ENCODE data around the gene BRAF. TPM values are rescaled to one million over a fixed set of nuclear protein-coding genes. Genes with fewer than 3 reads are reported as not detected.
A peak's percentile ranks its signal among the peaks of the same experiment; 100 is the strongest.
"Not testable (repeated sequence)": the region's sequence is repeated elsewhere in the genome, so short reads cannot be mapped to it uniquely, and the experiment has no call there.

The BRAF gene
- total RNA-seq, 1 donor from 2014 or later = 26.0 TPM

GRCh38 chr7:140695381-140695780 is 229.3 kb downstream of the BRAF start:
- Histone ChIP-seq H3K36me3 (ENCODE audit: insufficient read depth, low read length) (no peaks in the 10 kb centered on the region), H3K4me3 (ENCODE audit: insufficient read depth, low read depth, low read length) (no peak overlapping the region), H3K4me1 (ENCODE audit: insufficient read depth, low read length) (peaks cover 8% of the 10 kb centered on the region), H3K9me3 (ENCODE audit: insufficient read depth, low read depth, low read length) (no peaks in the 10 kb centered on the region), H3K27me3 (ENCODE audit: insufficient read depth, low read length) (no peaks in the 10 kb centered on the region), H4K20me1 (ENCODE audit: insufficient read depth, low read length) (peaks cover 26% of the 10 kb centered on the region), H3K79me2 (ENCODE audit: insufficient read depth, low read length) (peaks cover 37% of the 10 kb centered on the region), H3K4me2 (ENCODE audit: low read length) (no peak overlapping the region), H3K27ac (ENCODE audit: low read depth, low read length) (no peak overlapping the region), H2AFZ (ENCODE audit: low read depth, low read length) (no peak overlapping the region), H3K9ac (ENCODE audit: low read length) (no peak overlapping the region)
- Mint-ChIP-seq H3K9me3 (ENCODE audit: unreplicated experiment) (peaks cover 2% of the 10 kb centered on the region), H3K27me3 (ENCODE audit: low read depth, unreplicated experiment) (no peaks in the 10 kb centered on the region), H3K27ac (ENCODE audit: unreplicated experiment) (no peak overlapping the region), H3K4me1 (ENCODE audit: low read depth, unreplicated experiment) (peaks cover 17% of the 10 kb centered on the region), H3K36me3 (ENCODE audit: low read depth, unreplicated experiment) (peaks cover 7% of the 10 kb centered on the region), H3K4me3 (ENCODE audit: unreplicated experiment) (peak overlapping the region; percentile 57)
- DNase-seq (ENCODE audit: low read depth) = no peak
- FAIRE-seq = no peak
- TF ChIP-seq EZH2 (IDR thresholded peaks at IDR 0.05; ENCODE audit: insufficient read depth, low read length) = no peak
- TF ChIP-seq, protein P1, sequence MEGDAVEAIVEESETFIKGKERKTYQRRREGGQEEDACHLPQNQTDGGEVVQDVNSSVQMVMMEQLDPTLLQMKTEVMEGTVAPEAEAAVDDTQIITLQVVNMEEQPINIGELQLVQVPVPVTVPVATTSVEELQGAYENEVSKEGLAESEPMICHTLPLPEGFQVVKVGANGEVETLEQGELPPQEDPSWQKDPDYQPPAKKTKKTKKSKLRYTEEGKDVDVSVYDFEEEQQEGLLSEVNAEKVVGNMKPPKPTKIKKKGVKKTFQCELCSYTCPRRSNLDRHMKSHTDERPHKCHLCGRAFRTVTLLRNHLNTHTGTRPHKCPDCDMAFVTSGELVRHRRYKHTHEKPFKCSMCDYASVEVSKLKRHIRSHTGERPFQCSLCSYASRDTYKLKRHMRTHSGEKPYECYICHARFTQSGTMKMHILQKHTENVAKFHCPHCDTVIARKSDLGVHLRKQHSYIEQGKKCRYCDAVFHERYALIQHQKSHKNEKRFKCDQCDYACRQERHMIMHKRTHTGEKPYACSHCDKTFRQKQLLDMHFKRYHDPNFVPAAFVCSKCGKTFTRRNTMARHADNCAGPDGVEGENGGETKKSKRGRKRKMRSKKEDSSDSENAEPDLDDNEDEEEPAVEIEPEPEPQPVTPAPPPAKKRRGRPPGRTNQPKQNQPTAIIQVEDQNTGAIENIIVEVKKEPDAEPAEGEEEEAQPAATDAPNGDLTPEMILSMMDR (IDR thresholded peaks at IDR 0.05; ENCODE audit: insufficient read depth, low read depth, low read length) = no peak

- FAIRE-seq = no peak
- Histone ChIP-seq H3K4me3 (ENCODE audit: insufficient read depth, low read depth, low read length) (no peak overlapping the region), H3K79me2 (ENCODE audit: insufficient read depth, low read length) (peaks cover 29% of the 10 kb centered on the region), H3K4me1 (ENCODE audit: insufficient read depth, low read length) (peaks cover 8% of the 10 kb centered on the region), H3K27me3 (ENCODE audit: insufficient read depth, low read length) (no peaks in the 10 kb centered on the region), H3K9ac (ENCODE audit: low read length) (no peak overlapping the region), H2AFZ (ENCODE audit: low read depth, low read length) (no peak overlapping the region), H3K36me3 (ENCODE audit: insufficient read depth, low read length) (no peaks in the 10 kb centered on the region), H3K9me3 (ENCODE audit: insufficient read depth, low read depth, low read length) (no peaks in the 10 kb centered on the region), H4K20me1 (ENCODE audit: insufficient read depth, low read length) (peaks cover 20% of the 10 kb centered on the region), H3K27ac (ENCODE audit: low read depth, low read length) (no peak overlapping the region), H3K4me2 (ENCODE audit: low read length) (no peak overlapping the region)
- Mint-ChIP-seq H3K9me3 (ENCODE audit: unreplicated experiment) (peaks cover 2% of the 10 kb centered on the region), H3K4me3 (ENCODE audit: unreplicated experiment) (no peak overlapping the region), H3K36me3 (ENCODE audit: low read depth, unreplicated experiment) (peaks cover 7% of the 10 kb centered on the region), H3K4me1 (ENCODE audit: low read depth, unreplicated experiment) (peaks cover 15% of the 10 kb centered on the region), H3K27ac (ENCODE audit: unreplicated experiment) (no peak overlapping the region), H3K27me3 (ENCODE audit: low read depth, unreplicated experiment) (no peaks in the 10 kb centered on the region)
- no peak for TF ChIP-seq EZH2 (IDR thresholded peaks at IDR 0.05; ENCODE audit: insufficient read depth, low read length)
- TF ChIP-seq, protein P1 (IDR thresholded peaks at IDR 0.05; ENCODE audit: insufficient read depth, low read depth, low read length) = no peak
- DNase-seq (ENCODE audit: low read depth) = no peak
Observed at GRCh38 chr7:140694592-140694991, 230.1 kb downstream of the BRAF start.

DNA sequence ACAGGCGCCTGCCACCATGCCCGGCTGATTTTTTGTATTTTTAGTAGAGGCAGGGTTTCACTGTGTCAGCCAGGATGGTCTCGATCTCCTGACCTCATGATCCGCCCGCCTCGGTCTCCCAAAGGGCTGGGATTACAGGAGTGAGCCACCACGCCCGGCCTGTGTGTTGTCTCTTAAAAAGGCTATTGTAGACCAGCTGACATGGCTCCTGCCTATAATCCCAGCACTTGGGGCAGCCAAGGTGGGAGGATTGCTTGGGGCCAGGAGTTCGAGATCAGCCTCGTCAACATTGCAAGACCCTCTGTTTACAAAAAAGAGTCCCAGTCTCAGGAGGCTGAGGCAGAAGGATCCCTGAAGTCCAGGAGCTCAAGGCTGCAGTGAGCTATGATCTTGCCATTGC is 230.9 kb downstream of the BRAF start:
- not testable (repeated sequence) for H2AFZ ChIP-seq (ENCODE audit: low read depth, low read length); FAIRE-seq; H3K9me3 Mint-ChIP-seq (ENCODE audit: unreplicated experiment); H3K27ac Mint-ChIP-seq (ENCODE audit: unreplicated experiment); H3K4me3 Mint-ChIP-seq (ENCODE audit: unreplicated experiment); H3K4me1 ChIP-seq (ENCODE audit: insufficient read depth, low read length); H3K9me3 ChIP-seq (ENCODE audit: insufficient read depth, low read depth, low read length); DNase-seq (ENCODE audit: low read depth); H3K27me3 ChIP-seq (ENCODE audit: insufficient read depth, low read length); H3K4me2 ChIP-seq (ENCODE audit: low read length); H3K27ac ChIP-seq (ENCODE audit: low read depth, low read length); H3K4me3 ChIP-seq (ENCODE audit: insufficient read depth, low read depth, low read length); H3K36me3 ChIP-seq (ENCODE audit: insufficient read depth, low read length); H3K9ac ChIP-seq (ENCODE audit: low read length); H3K36me3 Mint-ChIP-seq (ENCODE audit: low read depth, unreplicated experiment); H3K27me3 Mint-ChIP-seq (ENCODE audit: low read depth, unreplicated experiment)
- peaks cover 13% of the 10 kb centered on the region for H3K4me1 Mint-ChIP-seq (ENCODE audit: low read depth, unreplicated experiment)
- H3K79me2 ChIP-seq (ENCODE audit: insufficient read depth, low read length) = peaks cover 21% of the 10 kb centered on the region
- H4K20me1 ChIP-seq (ENCODE audit: insufficient read depth, low read length) = peaks cover 15% of the 10 kb centered on the region

Measured in astrocyte (in vitro differentiated cells and primary cell).